HepG2 (cell line): ENCODE data around the gene NR1H2. TPM values are rescaled to one million over a fixed set of nuclear protein-coding genes. Genes with fewer than 3 reads are reported as not detected.

Experiments used
- CBX5 ChIP-seq: sonication (generic); formaldehyde crosslinking; IDR thresholded peaks from 2 replicates; pipeline ENCODE4 v1.4.0; 2020; ENCODE audit warnings: missing genetic modification reagents, borderline replicate concordance
- CSRNP2 ChIP-seq: sonication (generic); formaldehyde crosslinking; conservative IDR thresholded peaks from 2 replicates; pipeline ENCODE4 v1.8.0; 2022; ENCODE audit warnings: low read depth, missing genetic modification reagents
- ELF4 ChIP-seq: sonication (generic); formaldehyde crosslinking; IDR thresholded peaks from 2 replicates; pipeline ENCODE4 v1.5.0; 2020; ENCODE audit warnings: missing genetic modification reagents, mild to moderate bottlenecking, moderate library complexity, borderline replicate concordance
- HNF1A ChIP-seq, 2 experiments: sonication (generic) in 1 of 2; formaldehyde crosslinking in 1 of 2; IDR thresholded peaks; 2 replicates each; pipeline versions ENCODE4 v1.4.0 to v1.6.1; 2016 to 2020; ENCODE audit warnings: borderline replicate concordance in 1 of 2, low read depth in 1 of 2, mild to moderate bottlenecking in 1 of 2, missing genetic modification reagents in 1 of 2
- HOMEZ ChIP-seq: IDR thresholded peaks from 2 replicates; pipeline ENCODE4 v1.6.1; 2016; ENCODE audit warnings: low read depth
- PITX1 ChIP-seq: sonication (generic); formaldehyde crosslinking; IDR thresholded peaks from 2 replicates; pipeline ENCODE4 v1.5.1; 2020; ENCODE audit warnings: mild to moderate bottlenecking, missing genetic modification reagents
- RCOR2 ChIP-seq: IDR thresholded peaks from 2 replicates; pipeline ENCODE4 v1.6.1; 2016; ENCODE audit warnings: missing biosample characterization, missing genetic modification reagents
- SMAD3 ChIP-seq: sonication (generic); formaldehyde crosslinking; IDR thresholded peaks from 2 replicates; pipeline ENCODE4 v1.4.0; 2020; ENCODE audit warnings: missing genetic modification reagents
- TGIF2 ChIP-seq: IDR thresholded peaks from 2 replicates; pipeline ENCODE4 v1.6.1; 2016; ENCODE audit warnings: control low read depth, missing compliant biosample characterization
- ZBTB14 ChIP-seq: sonication (generic); formaldehyde crosslinking; IDR thresholded peaks from 2 replicates; pipeline ENCODE4 v1.4.0; 2020; ENCODE audit warnings: missing genetic modification reagents
- ZMYM3 ChIP-seq: sonication (generic); formaldehyde crosslinking; IDR thresholded peaks from 2 replicates; pipeline ENCODE4 v1.5.1; 2020; ENCODE audit warnings: mild to moderate bottlenecking, missing genetic modification reagents
- ZNF138 ChIP-seq: sonication (generic); formaldehyde crosslinking; IDR thresholded peaks from 2 replicates; pipeline ENCODE4 v1.5.0; 2020; ENCODE audit warnings: mild to moderate bottlenecking, low read depth, missing genetic modification reagents
- ZNF431 ChIP-seq: sonication (generic); formaldehyde crosslinking; IDR thresholded peaks from 2 replicates; pipeline ENCODE4 v1.9.0; 2022; ENCODE audit warnings: missing genetic modification reagents, low read depth, mild to moderate bottlenecking, borderline replicate concordance
- ZNF619 ChIP-seq: sonication (generic); formaldehyde crosslinking; IDR thresholded peaks from 2 replicates; pipeline ENCODE4 v1.4.0; 2020; ENCODE audit warnings: mild to moderate bottlenecking, missing genetic modification reagents
- ZNF773 ChIP-seq: sonication (generic); formaldehyde crosslinking; IDR thresholded peaks from 2 replicates; pipeline ENCODE4 v1.4.0; 2020; ENCODE audit warnings: missing genetic modification reagents, borderline replicate concordance
- ZNF777 ChIP-seq: sonication (generic); formaldehyde crosslinking; IDR thresholded peaks from 2 replicates; pipeline ENCODE4 v1.4.0; 2020; ENCODE audit warnings: missing genetic modification reagents
- ZNF841 ChIP-seq: sonication (generic); formaldehyde crosslinking; IDR thresholded peaks from 2 replicates; pipeline ENCODE4 v1.8.1; 2023; ENCODE audit warnings: missing genetic modification reagents, borderline replicate concordance
- polyA plus RNA-seq, 8 experiments: library from polyadenylated mRNA; depleted of rRNA in 3 of 8; stranded (reverse) in 7 of 8; unstranded in 1 of 8; fragments of >200 nt; fragmentation: Illumina TruSeq in 4 of 8; extraction: Trizol in 4 of 8; gene quantifications; 2 replicates each; pipeline versions ENCODE4 v1.2.1 to v1.2.3, GENCODE V29; 2011 to 2016; ENCODE audit warnings: low read depth in 4 of 8, missing spikeins in 1 of 8, mixed read lengths in 1 of 8; ENCODE audit not compliant: insufficient read depth in 1 of 8
- total RNA-seq, 5 experiments: library from RNA; depleted of rRNA; stranded (reverse); fragments of >200 nt; fragmentation: Illumina TruSeq; extraction: Trizol; gene quantifications; 2 replicates each; pipeline ENCODE4 v1.2.3, GENCODE V29; 2016; ENCODE audit warnings: low read depth in 1 of 5

Gene NR1H2
- total and polyA plus RNA-seq, 2 of the 13 experiments (the other 11 are each of a cell fraction or from before 2014, with no cell fraction given), result 10.3 to 13.5 TPM

- TF ChIP-seq HOMEZ (CRISPR knock-in tag) (no peak), SMAD3 (CRISPR knock-in tag) (no peak), RCOR2 (CRISPR knock-in tag) (no peak), ZBTB14 (CRISPR knock-in tag) (no peak), ZMYM3 (CRISPR knock-in tag) (no peak), PITX1 (CRISPR knock-in tag) (no peak), CSRNP2 (CRISPR knock-in tag) (no peak), TGIF2 (no peak), HNF1A (IDR thresholded peaks at IDR 0.05; ENCODE audit: low read depth) (no peak), HNF1A (CRISPR knock-in tag; IDR thresholded peaks at IDR 0.05; ENCODE audit: borderline replicate concordance) (no peak), ZNF431 (CRISPR knock-in tag) (no peak), ELF4 (CRISPR knock-in tag) (no peak), ZNF138 (no peak), ZNF773 (no peak), CBX5 (CRISPR knock-in tag) (no peak), ZNF619 (no peak), ZNF841 (CRISPR knock-in tag) (no peak), ZNF777 (CRISPR knock-in tag) (no peak)
These were observed 43.4 kb downstream of the NR1H2 start (continued) for GRCh38 chr19:50419580-50420035.
